NCI-H2196 (cell line): ENCODE data around the gene FAM199X.

ENCODE experiments used
- DNase-seq: peaks from one replicate; lab custom pipeline; 2025; ENCODE audit not compliant: unreplicated experiment; lab: John Stamatoyannopoulos, UW

The FAM199X gene

GRCh38 chrX:104165894-104166734 is at the start of gene FAM199X:
Gene FAM199X, plus strand, starts transcription at chrX:104166453. Its CDS starts 333 bp downstream, at chrX:104166786.
- DNase-seq, result peak; percentile 82

DNA sequence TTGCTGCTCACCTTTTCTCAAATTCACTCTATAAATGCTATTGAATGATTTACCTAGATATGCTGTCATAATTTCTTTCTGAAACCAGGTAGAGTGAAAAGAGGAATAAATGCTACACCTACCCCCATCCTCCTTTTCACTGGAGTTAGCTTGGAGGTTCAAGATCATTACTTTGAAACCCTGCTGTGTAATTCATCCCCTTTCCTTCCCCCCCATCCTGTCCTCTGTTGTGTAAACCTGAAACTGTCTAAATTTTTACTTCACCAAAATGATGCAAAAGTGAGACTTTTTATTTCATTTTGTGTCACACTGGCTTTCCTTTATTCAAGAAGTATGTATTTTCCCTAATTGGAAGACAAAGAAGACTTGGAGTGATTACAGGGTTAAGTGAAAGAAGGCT is 48.5 kb upstream of the FAM199X start:
- DNase-seq, result no peak

GRCh38 chrX:104118765-104119164 is 47.5 kb upstream of the FAM199X start:
- DNase-seq, result no peak

- no peak for DNase-seq
These were observed 43.4 kb upstream of the FAM199X start for GRCh38 chrX:104122829-104123228.

GRCh38 chrX:104126856-104127255 is 39.4 kb upstream of the FAM199X start:
- no peak for DNase-seq

DNA sequence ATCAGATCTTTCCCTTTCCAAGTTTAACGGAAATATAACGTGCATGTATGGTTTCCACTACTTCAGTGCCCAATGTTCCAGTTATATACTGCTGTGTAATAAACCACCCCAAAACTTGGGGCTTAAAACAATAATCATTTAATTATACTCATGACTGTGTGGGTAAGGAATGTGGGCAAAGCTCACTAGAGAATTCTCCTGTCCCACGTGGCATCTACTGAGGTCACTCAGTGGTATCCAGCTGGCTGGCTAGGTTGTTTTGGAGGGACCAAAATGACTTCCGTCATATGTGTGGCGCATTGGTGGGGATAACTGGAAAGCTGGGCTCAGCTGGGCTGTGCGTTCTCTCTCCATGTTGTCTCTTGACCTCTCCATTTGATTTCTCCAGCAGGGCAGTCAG is 35.4 kb upstream of the FAM199X start:
- DNase-seq, result no peak

- no peak for DNase-seq
These were observed 31.5 kb upstream of the FAM199X start for GRCh38 chrX:104134583-104135261.

- DNase-seq, result no peak
These were observed 30.6 kb upstream of the FAM199X start for GRCh38 chrX:104135677-104136076.

DNA sequence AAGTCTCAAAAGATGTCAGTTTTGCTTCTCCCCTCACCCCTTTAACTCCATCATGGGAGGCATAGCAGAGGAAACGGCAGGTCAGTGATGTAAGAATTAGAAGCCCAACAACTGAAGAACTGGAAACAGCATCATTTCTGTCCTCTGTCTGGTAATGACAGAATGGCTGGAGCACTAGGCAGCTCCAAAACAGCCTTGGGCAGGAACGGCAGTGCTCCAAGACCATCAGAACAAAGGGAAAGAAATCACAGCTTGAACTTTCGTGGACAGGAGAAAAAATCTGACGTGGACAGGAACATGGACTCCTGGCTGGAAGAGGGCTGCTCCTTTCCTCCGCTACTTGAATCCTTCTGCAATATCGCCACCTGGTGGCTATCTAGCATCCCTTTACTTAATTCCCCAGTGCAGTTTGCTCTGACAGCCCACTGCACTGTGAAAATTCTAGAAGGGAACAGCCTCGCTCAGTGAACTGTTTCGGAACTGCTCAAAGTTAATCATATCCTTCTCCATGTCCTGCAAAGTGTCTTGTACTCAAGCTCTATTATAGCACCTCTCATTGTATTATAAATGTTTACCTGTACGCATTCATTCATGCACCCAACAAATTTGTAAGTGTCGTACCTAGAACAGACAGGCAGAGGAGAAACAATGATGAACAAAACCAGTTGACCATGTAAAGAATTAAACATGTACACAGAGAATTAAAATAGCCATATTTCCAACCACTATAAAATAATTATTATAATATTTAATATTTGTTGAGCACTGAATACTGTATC is 29.8 kb upstream of the FAM199X start:
- DNase-seq, result peak; percentile 71

GRCh38 chrX:104137496-104137895 is 28.8 kb upstream of the FAM199X start:
- DNase-seq, result no peak

DNA sequence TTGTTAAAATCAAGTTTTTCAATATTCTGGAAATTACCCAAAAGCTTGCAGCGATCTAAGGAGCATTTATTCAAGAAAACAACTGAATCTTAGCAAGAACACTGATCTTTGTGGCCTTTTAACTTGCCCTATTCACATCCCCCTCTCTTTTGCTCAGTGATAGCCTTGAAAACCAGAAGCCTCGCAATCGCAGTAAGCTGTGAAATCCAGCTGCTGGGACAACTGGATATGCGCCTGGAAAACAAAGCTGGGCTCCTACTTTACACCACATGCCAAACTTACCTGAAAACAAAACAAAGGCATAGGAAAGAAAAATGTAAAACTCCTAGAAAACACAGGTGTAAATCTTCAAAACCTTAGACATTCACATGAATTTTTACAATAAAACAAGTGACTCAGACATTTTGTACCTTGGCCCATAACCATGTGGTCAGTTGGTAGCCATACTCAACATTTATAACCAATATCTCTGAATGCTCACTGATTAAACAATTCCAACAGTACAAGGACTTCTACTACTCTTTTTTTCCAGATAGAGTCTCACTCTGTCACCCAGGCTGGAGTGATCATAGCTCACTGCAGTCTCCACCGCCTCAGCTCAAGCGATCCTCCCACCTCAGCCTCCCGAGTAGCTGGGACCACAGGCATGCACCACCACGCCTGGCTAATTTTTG is 25.0 kb upstream of the FAM199X start:
- DNase-seq, result no peak

DNA sequence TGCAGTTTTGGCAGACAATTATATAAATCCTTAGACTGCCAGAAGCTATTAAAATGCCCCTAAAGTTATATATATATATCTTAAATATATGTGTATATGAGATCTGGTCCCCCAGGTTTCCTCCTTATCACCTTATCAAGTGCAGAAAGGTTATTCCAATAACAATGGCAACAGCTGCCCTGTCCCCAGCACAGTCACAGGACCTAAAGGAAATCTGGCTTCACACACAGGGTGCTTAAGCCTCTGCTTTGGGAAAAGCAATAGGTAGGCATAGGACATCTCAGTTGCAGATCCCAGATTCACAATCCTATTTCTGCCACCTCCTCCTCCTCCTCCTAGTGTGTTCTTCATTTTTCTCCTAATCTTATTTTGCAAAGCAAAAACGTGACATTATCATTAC is 15.2 kb upstream of the FAM199X start:
- no peak for DNase-seq

GRCh38 chrX:104156630-104157529 is 9.4 kb upstream of the FAM199X start, which contains the start of gene SLC25A53:
Gene SLC25A53, minus strand, starts transcription at chrX:104157009. Its CDS starts 51,752 bp downstream, at chrX:104105257.
- DNase-seq, result peak; percentile 67

DNA sequence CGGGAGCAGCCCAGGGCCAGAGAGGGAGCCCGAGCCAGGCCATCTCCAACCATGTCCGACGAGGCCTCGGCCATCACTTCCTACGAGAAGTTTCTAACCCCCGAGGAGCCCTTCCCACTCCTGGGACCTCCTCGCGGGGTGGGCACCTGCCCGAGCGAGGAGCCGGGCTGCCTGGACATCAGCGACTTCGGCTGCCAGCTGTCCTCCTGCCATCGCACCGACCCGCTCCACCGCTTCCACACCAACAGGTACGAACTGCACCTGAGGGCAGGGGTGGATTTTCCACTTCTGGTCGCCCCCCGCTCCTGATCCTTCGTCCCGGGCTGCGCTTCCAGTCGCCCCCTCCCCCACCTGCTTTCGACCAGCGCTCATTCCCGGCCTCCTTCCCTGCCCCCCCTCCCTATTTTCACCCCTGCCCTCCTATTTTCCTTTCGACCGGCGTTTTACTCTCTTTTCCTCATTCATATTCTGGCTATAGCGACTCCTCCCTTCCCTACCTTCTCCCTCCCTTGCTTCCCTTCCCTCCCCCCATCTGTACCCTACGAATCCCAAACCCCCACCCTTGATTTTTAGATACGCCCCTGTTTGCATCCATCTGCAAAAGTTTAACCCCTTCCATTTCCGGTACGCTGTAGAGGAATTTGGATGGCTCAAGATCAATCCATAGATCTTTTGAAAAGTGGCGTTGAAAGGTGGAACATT is 633 bp downstream of the FAM199X start:
- DNase-seq, result no peak

- DNase-seq, result no peak
These were observed 1.9 kb downstream of the FAM199X start for GRCh38 chrX:104168127-104168526.

DNA sequence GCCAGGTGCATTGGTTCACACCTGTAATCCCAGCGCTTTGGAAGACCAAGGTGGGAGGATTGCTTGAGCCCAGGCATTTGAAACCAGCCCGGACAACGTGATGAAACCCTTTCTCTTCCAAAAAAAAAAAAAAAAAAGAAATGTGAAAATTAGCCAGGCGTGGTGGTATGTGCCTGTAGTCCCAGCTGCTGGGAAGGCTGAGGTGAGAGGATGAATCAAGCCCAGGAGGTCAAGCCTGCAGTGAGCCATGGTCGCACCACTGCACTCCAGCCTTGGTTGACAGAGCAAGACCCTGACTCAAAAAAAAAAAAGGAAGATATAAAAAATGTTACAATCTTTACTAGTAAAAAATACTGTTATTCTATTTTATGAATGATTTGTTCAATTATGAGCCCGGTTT is 5.9 kb downstream of the FAM199X start:
- DNase-seq, result no peak

DNA sequence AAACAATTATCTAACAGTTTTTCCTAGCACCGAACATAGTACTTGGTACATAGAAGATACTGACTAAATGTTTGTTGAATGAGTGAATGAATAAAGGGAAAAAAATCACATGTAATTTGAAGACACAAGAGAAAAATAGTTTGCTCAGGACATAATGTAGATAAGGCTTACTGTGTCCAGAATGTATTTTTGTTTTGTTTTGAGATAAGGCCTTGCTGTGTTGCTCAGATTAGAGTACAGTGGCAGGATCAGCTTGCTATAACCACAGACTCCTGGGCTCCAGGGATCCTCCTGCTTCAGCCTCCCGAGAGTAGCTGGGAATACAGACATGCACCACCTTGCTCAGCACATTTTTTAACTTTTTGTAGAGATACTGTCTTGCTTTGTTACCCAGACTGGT is 6.5 kb downstream of the FAM199X start:
- DNase-seq, result no peak

- no peak for DNase-seq
These were observed 7.6 kb downstream of the FAM199X start for GRCh38 chrX:104173841-104174240.

- DNase-seq, result no peak
These were observed 17.4 kb downstream of the FAM199X start for GRCh38 chrX:104183685-104184084.
